GM18873 (cell line): ENCODE results near the gene NKRF.
"Not testable (repeated sequence)": the region's sequence is repeated elsewhere in the genome, so short reads cannot be mapped to it uniquely, and the experiment has no call there.

ENCODE experiments used
- ATAC-seq: cut with Tn5 transposase; IDR thresholded peaks from one replicate; pipeline ENCODE4 v1.9.1; 2021; ENCODE audit warnings: mild to moderate bottlenecking, moderate library complexity, moderate number of reproducible peaks; ENCODE audit not compliant: unreplicated experiment, low FRiP score

Gene NKRF

GRCh38 chrX:119606280-119607017 is at the start of gene NKRF:
Gene NKRF, minus strand, starts transcription at chrX:119606424.
- peak; percentile 76 for ATAC-seq

DNA sequence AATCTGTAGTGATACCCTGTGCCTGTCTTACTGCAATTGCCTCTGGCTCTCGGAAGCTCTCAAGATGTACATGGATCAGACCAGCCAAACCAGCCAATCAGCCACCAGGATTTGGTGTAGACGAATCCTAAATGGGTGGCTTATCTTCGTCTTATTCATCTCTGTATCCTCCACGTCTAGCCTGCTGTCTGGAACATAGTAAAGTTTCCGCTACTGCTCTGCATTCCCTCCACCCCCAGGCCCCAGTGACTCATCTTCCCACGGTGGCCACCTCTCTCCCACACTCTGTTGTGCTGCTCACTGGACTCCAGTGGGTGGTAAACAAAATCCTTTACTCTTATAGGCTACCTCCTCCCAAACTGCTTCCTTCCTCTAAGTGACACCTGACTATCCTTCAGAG is 48.9 kb upstream of the NKRF start:
- no peak for ATAC-seq

GRCh38 chrX:119654112-119654531 is 47.9 kb upstream of the NKRF start:
- no peak for ATAC-seq

- ATAC-seq, result peak; percentile 11
Measured at GRCh38 chrX:119648421-119648775, 42.2 kb upstream of the NKRF start.

GRCh38 chrX:119647552-119648420 is 41.6 kb upstream of the NKRF start:
- peak; percentile 96 for ATAC-seq

- no peak for ATAC-seq
Measured at GRCh38 chrX:119647089-119647488, 40.9 kb upstream of the NKRF start.

GRCh38 chrX:119646515-119646914 is 40.3 kb upstream of the NKRF start:
- no peak for ATAC-seq

GRCh38 chrX:119643696-119644095 is 37.5 kb upstream of the NKRF start:
- no peak for ATAC-seq

- no peak for ATAC-seq
Measured at GRCh38 chrX:119640731-119641170, 34.5 kb upstream of the NKRF start.

DNA sequence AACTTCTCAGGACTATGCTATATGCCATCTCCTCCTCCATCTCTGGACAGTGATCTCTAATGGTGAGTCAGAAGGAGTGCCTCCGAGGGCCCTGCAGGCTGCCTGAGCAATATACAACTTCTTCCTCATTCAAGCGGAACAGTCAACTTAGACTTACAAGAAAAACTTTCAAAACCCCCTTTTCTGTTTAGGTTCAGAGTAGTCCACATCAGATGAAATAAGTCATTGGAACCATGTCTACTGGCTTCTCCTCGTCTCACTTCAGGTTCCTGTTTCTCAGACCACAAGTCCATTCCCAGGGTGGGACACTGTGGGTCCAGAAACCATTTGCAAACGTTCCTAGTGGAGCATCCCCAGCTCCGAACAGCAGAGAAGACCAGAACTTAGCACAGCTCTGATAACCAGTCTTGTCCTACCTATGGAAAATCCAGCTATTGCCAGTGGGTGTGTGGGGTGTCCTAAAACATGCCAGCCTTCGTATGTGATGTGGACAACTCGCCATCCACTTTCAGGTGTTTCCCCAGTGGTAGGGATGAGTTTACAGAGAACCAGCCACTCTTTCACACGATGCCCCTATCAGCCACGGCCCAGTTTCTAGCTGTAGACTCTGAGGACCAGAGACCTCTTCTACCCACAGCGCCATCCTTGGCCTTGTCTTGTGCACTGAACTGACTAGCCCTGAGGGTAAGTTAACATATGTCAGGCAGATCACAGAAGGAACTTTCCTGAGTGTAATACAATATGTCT is 32.7 kb upstream of the NKRF start:
- peak; percentile 76 for ATAC-seq

GRCh38 chrX:119637421-119637820 is 31.2 kb upstream of the NKRF start:
- ATAC-seq, result not testable (repeated sequence)

- peak; percentile 39 for ATAC-seq
Measured at GRCh38 chrX:119636419-119636818, 30.2 kb upstream of the NKRF start.

- no peak for ATAC-seq
Measured at GRCh38 chrX:119635799-119636198, 29.6 kb upstream of the NKRF start.

GRCh38 chrX:119635179-119635578 is 29.0 kb upstream of the NKRF start:
- no peak for ATAC-seq

DNA sequence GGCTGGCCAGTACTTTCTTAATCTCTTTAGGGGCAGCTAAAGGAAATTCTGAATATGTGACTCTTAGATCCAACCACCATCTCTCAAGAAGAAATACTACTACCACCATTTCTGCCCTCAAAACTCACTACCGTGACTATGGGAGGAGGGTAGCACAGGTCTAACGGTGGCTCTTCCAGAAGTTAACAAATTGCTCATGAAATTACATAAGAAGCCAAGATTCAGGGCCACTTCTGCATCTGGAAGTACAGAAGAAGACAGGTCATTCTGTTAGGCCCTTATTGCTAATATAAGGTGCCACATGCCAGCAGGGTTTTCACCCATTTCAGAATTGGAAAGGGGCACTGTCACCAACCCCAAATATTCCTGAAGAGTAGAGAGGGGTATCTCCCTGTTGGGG is 19.6 kb upstream of the NKRF start:
- ATAC-seq, result no peak

- no peak for ATAC-seq
Measured at GRCh38 chrX:119624951-119625668, 18.9 kb upstream of the NKRF start.

GRCh38 chrX:119624417-119624816 is 18.2 kb upstream of the NKRF start:
- no peak for ATAC-seq

DNA sequence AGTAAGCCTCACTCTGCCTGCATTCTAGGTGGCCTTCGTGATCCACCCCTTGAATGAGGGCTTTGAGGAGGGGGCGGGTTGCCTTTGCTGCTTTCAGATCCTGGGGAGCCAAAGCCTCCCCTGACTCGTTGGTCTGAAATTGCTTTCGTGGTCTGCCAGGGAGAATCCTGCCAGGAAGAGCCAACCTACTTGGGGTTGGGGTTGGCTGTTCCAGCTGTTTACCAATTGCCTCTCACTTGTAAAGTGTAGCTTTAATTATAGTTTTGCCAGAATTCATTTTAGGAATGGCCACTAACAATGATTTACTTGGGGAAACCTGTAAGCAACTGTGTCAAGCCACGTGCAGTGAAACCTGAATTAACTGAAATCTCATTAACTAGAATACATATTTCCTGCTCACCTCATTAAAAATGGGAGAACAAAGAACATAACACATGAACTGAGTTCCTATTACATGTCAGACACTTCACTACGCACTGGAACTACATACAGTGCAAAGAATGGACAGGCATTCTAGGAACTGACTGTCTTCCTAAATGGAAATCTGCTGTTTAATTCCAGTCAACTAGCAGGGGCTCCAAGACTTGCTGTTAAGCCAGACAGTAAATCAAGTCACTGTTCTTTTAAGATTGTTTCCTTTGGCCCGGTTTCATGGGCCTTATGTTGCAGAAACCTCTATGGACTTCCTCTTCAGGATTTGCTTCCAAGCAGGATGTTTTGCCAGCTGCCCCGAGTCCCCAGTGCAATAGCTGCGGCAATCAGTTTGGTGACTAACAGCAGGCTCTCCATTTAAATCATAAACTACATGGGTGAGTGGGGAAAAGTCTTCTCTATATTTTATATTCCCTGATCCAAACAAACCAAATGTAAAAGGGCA is 16.4 kb upstream of the NKRF start:
- no peak for ATAC-seq

DNA sequence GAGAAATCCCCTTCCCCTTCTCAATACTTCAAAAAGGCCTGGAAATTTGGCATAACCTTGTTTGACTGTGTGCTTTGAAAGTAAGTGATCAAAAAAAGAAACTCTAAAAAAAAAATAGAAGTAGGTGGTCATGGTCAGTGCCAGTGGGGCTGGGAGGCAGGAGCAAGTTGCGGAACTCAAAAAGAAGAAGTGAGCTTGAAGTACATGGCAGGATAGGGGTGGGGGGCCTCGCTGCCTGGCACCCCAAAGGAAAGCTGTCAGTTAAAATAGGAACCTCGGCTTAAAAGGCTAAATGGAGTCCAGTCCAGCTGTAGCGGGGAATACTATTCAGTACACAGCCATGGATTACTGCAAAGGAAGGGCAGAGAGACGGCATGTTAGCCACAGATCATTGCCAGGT is 12.2 kb upstream of the NKRF start:
- ATAC-seq, result no peak
